Epidermal melanocyte (primary cell): Measurements from ENCODE around the gene PRRT1B.

Experiments
- DNase-seq: peaks from one replicate; pipeline ENCODE4 v3.0.0; 2011; ENCODE audit warnings: low spot score; ENCODE audit not compliant: insufficient read length

PRRT1B gene

GRCh38 chr9:131578731-131579504 is 33.6 kb downstream of the PRRT1B start:
- DNase-seq, result no peak

GRCh38 chr9:131579789-131580211 is 34.5 kb downstream of the PRRT1B start:
- DNase-seq, result no peak

DNA sequence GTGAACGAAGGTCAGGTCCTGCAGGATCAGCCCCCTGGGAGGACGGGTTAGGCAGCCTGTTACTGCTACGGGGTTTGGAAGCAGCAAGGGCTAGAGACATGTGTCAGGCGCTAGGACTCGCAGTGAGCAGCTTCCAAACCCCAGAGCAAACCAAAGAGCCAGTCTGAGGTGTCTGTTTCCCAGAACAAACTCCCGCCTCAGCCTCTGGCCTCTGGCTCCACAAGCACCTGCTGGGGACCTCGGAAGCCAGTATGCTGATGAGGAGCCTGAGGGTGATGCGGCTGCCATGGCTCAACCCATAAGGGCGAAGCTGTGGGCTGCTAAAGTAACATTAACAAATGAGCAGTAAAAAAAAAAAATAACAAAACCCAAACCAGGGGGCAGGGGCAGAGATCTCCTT is 35.0 kb downstream of the PRRT1B start:
- no peak for DNase-seq

DNA sequence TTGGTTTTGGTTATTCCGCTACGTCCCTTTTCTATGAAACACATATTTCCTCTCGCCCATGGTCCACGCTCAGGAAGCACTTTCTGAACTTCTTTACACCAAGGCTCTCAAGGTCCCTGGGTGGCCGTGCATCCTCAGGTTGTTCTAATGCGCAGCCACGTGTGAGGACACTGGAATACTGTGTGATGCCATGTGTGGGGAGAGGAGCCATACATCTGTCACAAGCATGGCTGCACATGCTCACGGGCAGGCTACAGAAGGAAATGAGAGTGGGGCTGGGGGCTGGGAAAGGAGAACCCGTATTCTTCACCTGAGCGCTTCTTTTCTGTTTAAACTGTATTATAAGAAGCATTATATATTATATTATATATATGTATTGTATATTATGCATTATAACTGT is 36.7 kb downstream of the PRRT1B start:
- DNase-seq, result no peak

- DNase-seq, result no peak
These were observed 37.4 kb downstream of the PRRT1B start for GRCh38 chr9:131582466-131583336.

GRCh38 chr9:131583337-131583645 is 38.0 kb downstream of the PRRT1B start:
- no peak for DNase-seq

- no peak for DNase-seq
These were observed 38.7 kb downstream of the PRRT1B start for GRCh38 chr9:131583836-131584555.

GRCh38 chr9:131584858-131585257 is 39.5 kb downstream of the PRRT1B start:
- no peak for DNase-seq

GRCh38 chr9:131585375-131585774 is 40.1 kb downstream of the PRRT1B start:
- no peak for DNase-seq

GRCh38 chr9:131587331-131587730 is 42.0 kb downstream of the PRRT1B start:
- DNase-seq, result no peak

DNA sequence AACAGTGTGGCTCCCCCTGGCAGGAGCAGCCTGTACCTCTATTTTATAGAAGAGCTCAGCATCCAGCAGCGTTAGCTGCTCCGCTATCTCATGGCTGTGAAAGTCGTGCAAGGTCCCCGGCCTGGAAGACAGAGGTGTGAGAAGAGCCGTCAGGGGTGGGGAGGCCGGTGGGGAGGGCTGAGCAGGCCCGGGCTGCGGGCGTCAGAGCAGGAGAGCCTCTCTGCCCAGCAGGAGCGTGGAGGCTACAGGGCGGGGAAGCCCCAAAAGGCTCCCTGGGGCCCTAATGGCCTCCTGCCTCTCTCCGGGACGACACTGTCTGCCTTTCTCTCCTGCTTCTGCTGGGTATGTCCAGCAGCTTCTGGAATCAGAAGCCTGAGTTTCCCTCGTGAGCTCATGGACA is 42.6 kb downstream of the PRRT1B start:
- no peak for DNase-seq

GRCh38 chr9:131588396-131588795 is 43.1 kb downstream of the PRRT1B start:
- no peak for DNase-seq

- no peak for DNase-seq
These were observed 43.9 kb downstream of the PRRT1B start for GRCh38 chr9:131589124-131589711.

GRCh38 chr9:131589993-131590392 is 44.7 kb downstream of the PRRT1B start:
- DNase-seq, result no peak

- no peak for DNase-seq
These were observed 45.1 kb downstream of the PRRT1B start for GRCh38 chr9:131590449-131590848.

- DNase-seq, result peak; percentile 69
These were observed 45.9 kb downstream of the PRRT1B start for GRCh38 chr9:131590907-131591844.

DNA sequence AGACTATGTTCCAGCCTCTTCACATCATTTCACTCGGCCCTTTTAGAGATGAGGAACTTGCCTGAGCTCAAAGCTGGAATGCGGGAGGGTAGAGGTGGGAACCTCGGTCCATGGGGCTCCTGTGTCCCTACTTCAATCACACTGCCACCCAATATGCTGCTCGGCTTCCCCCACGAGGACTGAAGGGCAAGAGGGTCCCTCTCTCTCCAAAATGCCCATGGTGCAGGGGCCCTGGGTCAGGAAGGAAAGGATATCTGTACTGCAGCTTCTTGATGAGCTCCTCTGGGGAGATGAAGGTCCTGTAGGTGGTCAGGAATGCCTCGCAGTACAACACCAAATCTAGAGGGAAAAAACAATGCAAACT is 46.5 kb downstream of the PRRT1B start:
- DNase-seq, result no peak

DNA sequence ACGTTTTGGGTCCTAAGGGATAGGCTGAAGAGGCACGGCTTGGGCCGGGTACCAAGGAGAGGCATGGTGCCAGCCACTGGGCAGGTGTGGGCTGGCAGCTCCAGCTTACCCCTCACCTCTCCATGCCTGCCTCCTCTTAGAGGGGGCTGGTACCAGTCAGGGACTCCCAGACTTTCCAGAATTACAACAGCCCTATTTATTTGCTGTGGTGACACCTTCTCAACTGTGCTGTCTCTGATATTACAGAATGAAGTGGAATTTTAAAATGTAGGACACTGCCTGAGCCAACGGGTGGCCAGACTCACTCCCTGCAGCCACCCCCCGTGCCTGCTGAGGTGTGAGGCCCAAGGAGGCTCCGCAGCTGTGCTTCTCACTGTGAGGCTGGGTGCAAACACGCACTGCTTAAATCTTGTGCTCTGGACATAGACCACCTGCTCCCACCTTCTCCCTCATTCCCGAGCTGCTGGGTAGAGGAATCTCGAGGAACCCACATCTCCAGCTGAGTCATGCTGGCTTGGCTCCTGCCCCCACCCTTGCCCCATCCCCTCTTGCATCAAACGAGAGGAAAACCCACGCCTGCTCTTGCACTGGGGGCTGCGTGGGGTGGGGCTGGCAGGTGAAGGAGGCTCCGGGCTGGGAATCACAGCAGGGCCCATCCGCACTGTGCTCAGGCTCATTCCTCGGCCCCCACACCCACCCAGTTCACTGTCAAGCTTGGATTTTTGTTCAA is 47.9 kb downstream of the PRRT1B start:
- no peak for DNase-seq

GRCh38 chr9:131593936-131594665 is 48.8 kb downstream of the PRRT1B start:
- no peak for DNase-seq
